HCT116 (cell line): ENCODE data around the gene HMGCS2. TPM values are rescaled to one million over a fixed set of nuclear protein-coding genes. Genes with fewer than 3 reads are reported as not detected.

Experiments
- ATAC-seq: fragments of 200-7000 bp; cut with Tn5 transposase; 2 replicates; pipeline ENCODE4 v1.9.1; 2020; ENCODE audit warnings: mild to moderate bottlenecking, moderate library complexity
- BruUV-seq: library from RNA; stranded (reverse); fragments of 400-500 nt; replicated peaks from 2 replicates; lab custom pipeline; 2021; lab: Mats Ljungman, UMichigan
- CTCF ChIA-PET: fragments of 300-600 bp; sonication (Branson Sonifier 250); formaldehyde crosslinking; loops from one replicate; lab custom pipeline; 2021; ENCODE audit warnings: antibody characterized with exemption; lab: Charles Lee
- POLR2A ChIA-PET: fragments of 300-600, 350-600 bp; sonication (Branson Sonifier 250); formaldehyde crosslinking; loops from one replicate; lab custom pipeline; 2021; ENCODE audit warnings: antibody characterized with exemption; lab: Charles Lee
- RAD21 ChIA-PET, 2 experiments: fragments of 300-600 bp; sonication (Branson Sonifier 250); formaldehyde crosslinking; loops; one replicate each; lab custom pipeline; 2023; ENCODE audit warnings: low total read pairs in 2 of 2; ENCODE audit not compliant: uncharacterized antibody in 2 of 2, unreplicated experiment in 2 of 2, low non-redundant PET in 1 of 2; lab: Charles Lee
- DNase-seq: peaks from one replicate; pipeline ENCODE4 v3.0.0-alpha.2; 2010; ENCODE audit warnings: low read depth, low spot score
- H2AFZ ChIP-seq: fragments of 200-600 bp; shearing (Covaris generic), sonication (generic); 2 replicates; pipeline ENCODE4 v1.6.1; 2017; ENCODE audit warnings: low read depth, mixed run types, mixed read lengths, antibody characterized with exemption, low read length; ENCODE audit not compliant: poor library complexity, severe bottlenecking
- H3K27ac ChIP-seq: 2 replicates; pipeline ENCODE4 v1.5.1; 2012; ENCODE audit warnings: low read depth, low read length
- H3K27me3 ChIP-seq: fragments of 200-600 bp; sonication (generic); 2 replicates; pipeline ENCODE4 v1.6.1; 2016; ENCODE audit warnings: mixed run types, low read length, mixed read lengths; ENCODE audit not compliant: insufficient read depth
- H3K36me3 ChIP-seq, 2 experiments: fragments of 200-500 bp in 1 of 2; fragments of 200-600 bp in 1 of 2; sonication (Bioruptor generic) in 1 of 2; sonication (generic) in 1 of 2; 2 replicates each; pipeline versions ENCODE4 v1.5.1 to v1.6.1; 2014 to 2016; ENCODE audit warnings: low read length in 2 of 2, inconsistent platforms in 1 of 2, mixed read lengths in 1 of 2, mixed run types in 1 of 2; ENCODE audit not compliant: insufficient read depth in 2 of 2, control insufficient read depth in 1 of 2
- H3K4me1 ChIP-seq, 2 experiments: fragments of 200-600 bp in 1 of 2; sonication (generic) in 1 of 2; 2 replicates each; pipeline versions ENCODE4 v1.5.1 to v1.6.1; 2012 to 2017; ENCODE audit warnings: low read length in 2 of 2, inconsistent platforms in 1 of 2, mild to moderate bottlenecking in 1 of 2, mixed read lengths in 1 of 2, mixed run types in 1 of 2, moderate library complexity in 1 of 2; ENCODE audit not compliant: insufficient read depth in 2 of 2, control insufficient read depth in 1 of 2
- H3K4me2 ChIP-seq: fragments of 200-600 bp; sonication (generic); 2 replicates; pipeline ENCODE4 v1.6.1; 2017; ENCODE audit warnings: mixed run types, low read length, mixed read lengths
- H3K4me3 ChIP-seq, 2 experiments: fragments of 200-600 bp in 1 of 2; sonication (generic) in 1 of 2; replicated peaks in 1 of 2; 2 replicates each; pipeline ENCODE4 v1.5.1; 2011 to 2016; ENCODE audit warnings: low read length in 2 of 2, control low read depth in 1 of 2, low read depth in 1 of 2, mild to moderate bottlenecking in 1 of 2, mixed read lengths in 1 of 2, mixed run types in 1 of 2
- H3K79me2 ChIP-seq: fragments of 200-600 bp; sonication (generic); 2 replicates; pipeline ENCODE4 v1.6.1; 2017; ENCODE audit warnings: mild to moderate bottlenecking, mixed run types, low read length, moderate library complexity, mixed read lengths; ENCODE audit not compliant: insufficient read depth
- H3K9ac ChIP-seq: fragments of 200-600 bp; sonication (generic); 2 replicates; pipeline ENCODE4 v1.6.1; 2016; ENCODE audit warnings: low read length, mixed read lengths
- H3K9me2 ChIP-seq: fragments of 200-600 bp; sonication (generic), shearing (Covaris generic); 2 replicates; pipeline ENCODE4 v1.6.1; 2017; ENCODE audit warnings: mixed run types, mild to moderate bottlenecking, moderate library complexity; ENCODE audit not compliant: insufficient read depth
- H3K9me3 ChIP-seq, 2 experiments: fragments of 200-500 bp in 1 of 2; fragments of 200-600 bp in 1 of 2; sonication (Bioruptor generic) in 1 of 2; sonication (generic) in 1 of 2; 2 replicates each; pipeline ENCODE4 v1.6.1; 2014 to 2017; ENCODE audit warnings: low read length in 2 of 2, mixed read lengths in 2 of 2, inconsistent platforms in 1 of 2, low read depth in 1 of 2, mild to moderate bottlenecking in 1 of 2, mixed run types in 1 of 2, moderate library complexity in 1 of 2; ENCODE audit not compliant: control insufficient read depth in 1 of 2, insufficient read depth in 1 of 2
- H4K20me1 ChIP-seq: fragments of 200-600 bp; sonication (generic), shearing (Covaris generic); 2 replicates; pipeline ENCODE4 v1.6.1; 2017; ENCODE audit warnings: mixed run types, mild to moderate bottlenecking, moderate library complexity; ENCODE audit not compliant: insufficient read depth
- ATF3 ChIP-seq: IDR thresholded peaks from 2 replicates; pipeline ENCODE4 v1.6.1; 2012
- CTCF ChIP-seq, 3 experiments: fragments of 200-600 bp in 1 of 3; sonication (generic) in 1 of 3; IDR thresholded peaks in 2 of 3; conservative IDR thresholded peaks in 1 of 3; 2 replicates each; pipeline ENCODE4 v1.5.1; 2012 to 2017; ENCODE audit warnings: low read depth in 2 of 3, low read length in 2 of 3, antibody characterized with exemption in 1 of 3, borderline replicate concordance in 1 of 3, control low read depth in 1 of 3, mild to moderate bottlenecking in 1 of 3, mixed read lengths in 1 of 3, mixed run types in 1 of 3, moderate library complexity in 1 of 3; ENCODE audit not compliant: insufficient read depth in 1 of 3
- EZH2 ChIP-seq: fragments of 200-600 bp; sonication (generic); IDR thresholded peaks from 2 replicates; pipeline ENCODE4 v1.6.1; 2017; ENCODE audit warnings: antibody characterized with exemption, mixed run types
- EZH2phosphoT487 ChIP-seq: fragments of 200-600 bp; IDR thresholded peaks from 2 replicates; pipeline ENCODE4 v1.6.1; 2018; ENCODE audit warnings: antibody characterized with exemption, borderline replicate concordance
- JUND ChIP-seq: IDR thresholded peaks from 2 replicates; pipeline ENCODE4 v1.6.1; 2012
- POLR2A ChIP-seq: IDR thresholded peaks from 2 replicates; pipeline ENCODE4 v1.7.0; 2011; ENCODE audit warnings: borderline replicate concordance; ENCODE audit not compliant: insufficient read depth, insufficient read length; ENCODE audit errors: extremely low read depth
- POLR2AphosphoS5 ChIP-seq: IDR thresholded peaks from 2 replicates; pipeline ENCODE4 v1.6.1; 2011; ENCODE audit warnings: mild to moderate bottlenecking, low read depth, low read length, moderate library complexity
- REST ChIP-seq: IDR thresholded peaks from 2 replicates; pipeline ENCODE4 v1.6.1; 2012; ENCODE audit warnings: low read depth
- SIN3A ChIP-seq: IDR thresholded peaks from 2 replicates; pipeline ENCODE4 v1.6.1; 2012; ENCODE audit warnings: low read depth
- SP1 ChIP-seq: IDR thresholded peaks from 2 replicates; pipeline ENCODE4 v1.6.1; 2012; ENCODE audit warnings: low read depth
- YY1 ChIP-seq: IDR thresholded peaks from 2 replicates; pipeline ENCODE4 v1.6.1; 2011; ENCODE audit warnings: low read length, low read depth, moderate library complexity, mild to moderate bottlenecking; ENCODE audit not compliant: insufficient replicate concordance; ENCODE audit errors: extremely low read depth
- ZBTB33 ChIP-seq: IDR thresholded peaks from 2 replicates; pipeline ENCODE4 v1.6.1; 2011; ENCODE audit warnings: mild to moderate bottlenecking, low read length, moderate library complexity; ENCODE audit not compliant: insufficient replicate concordance; ENCODE audit errors: extremely low read depth
- ZNF274 ChIP-seq: fragments of 200-500 bp; sonication (Bioruptor generic); IDR thresholded peaks from 2 replicates; pipeline ENCODE4 v1.6.1; 2014; ENCODE audit warnings: mild to moderate bottlenecking, low read depth, low read length, inconsistent platforms
- intact Hi-C: fragments of 100-400 bp; cut with micrococcal nuclease; formaldehyde crosslinking; loops from 2 replicates; pipeline ENCODE4 v1.10.0; 2022
- total RNA-seq: library from RNA; stranded (reverse); gene quantifications from one replicate; pipeline ENCODE4 v1.2.1, GENCODE V29; 2021; ENCODE audit not compliant: unreplicated experiment

HMGCS2 gene
- total RNA-seq, 1 experiment from 2014 or later, result 0.20 TPM

GRCh38 chr1:119715542-119715941 is 53.2 kb downstream of the HMGCS2 start (continued):
- TF ChIP-seq EZH2phosphoT487, result no peak
- TF ChIP-seq YY1, result no peak
- no peak for TF ChIP-seq ZBTB33
- no peak for TF ChIP-seq POLR2A

GRCh38 chr1:119714583-119714982 is 54.1 kb downstream of the HMGCS2 start:
- RAD21 ChIA-PET, result no interaction called here
- no peak overlapping the region for H3K4me3 ChIP-seq
- H3K27ac ChIP-seq, result no peak overlapping the region
- H3K36me3 ChIP-seq, result no peaks in the 10 kb centered on the region
- no peak for DNase-seq
- CTCF ChIA-PET, result no interaction called here
- H2AFZ ChIP-seq, result no peak overlapping the region
- no peak for ATAC-seq
- peaks cover 22% of the 10 kb centered on the region for H3K79me2 ChIP-seq
- H4K20me1 ChIP-seq, result no peaks in the 10 kb centered on the region
- H3K9ac ChIP-seq, result no peak overlapping the region
- POLR2A ChIA-PET, result no interaction called here
- no peaks in the 10 kb centered on the region for H3K9me2 ChIP-seq
- peaks cover 16 to 18% of the 10 kb centered on the region in 2 experiments for H3K4me1 ChIP-seq
- TF ChIP-seq YY1 (no peak), POLR2A (no peak), ATF3 (no peak), CTCF (IDR thresholded peaks at IDR 0.05 in 2 of 3, conservative IDR thresholded peaks at IDR 0.05 in 1 of 3; ENCODE audit: borderline replicate concordance in 1 of 3, insufficient read depth in 1 of 3, low read depth in 2 of 3, low read length in 2 of 3) (no peak), EZH2 (no peak), JUND (no peak), REST (no peak), SP1 (no peak), ZNF274 (no peak), SIN3A (no peak), POLR2AphosphoS5 (no peak)
- H3K27me3 ChIP-seq, result no peaks in the 10 kb centered on the region
- intact Hi-C loops, result no loop called here
- no TSS peak for BruUV-seq
- H3K4me2 ChIP-seq, result no peak overlapping the region
- no peaks in the 10 kb centered on the region for H3K9me3 ChIP-seq
